Activated CD8-positive, alpha-beta T cell treated with anti-CD3 and anti-CD28 coated beads, Interleukin-2, amount 10 ng/mL, durations not matched to agents 7 days and 5 days (primary cell): ENCODE measurements around the gene ZNF385C. TPM values are rescaled to one million over a fixed set of nuclear protein-coding genes. Genes with fewer than 3 reads are reported as not detected.

ENCODE experiments used
- ATAC-seq: fragments of 150-1000 bp; cut with Tn5 transposase; one replicate; pipeline ENCODE4 v1.10.0; 2021; ENCODE audit warnings: moderate library complexity
- CTCF ChIA-PET: fragments of 350-600 bp; sonication (Branson Sonifier 250); formaldehyde crosslinking; loops from one replicate; lab custom pipeline; 2021; ENCODE audit warnings: antibody characterized with exemption; lab: Charles Lee
- POLR2A ChIA-PET: fragments of 350-600 bp; sonication (Branson Sonifier 250); formaldehyde crosslinking; loops from one replicate; lab custom pipeline; 2021; ENCODE audit warnings: antibody characterized with exemption; lab: Charles Lee
- DNase-seq: peaks from one replicate; pipeline ENCODE4 v3.0.0-alpha.2; 2020
- H3K27ac Mint-ChIP-seq: one replicate; pipeline ENCODE4 v1.8.0; 2021; ENCODE audit warnings: mild to moderate bottlenecking, mixed read lengths
- H3K27me3 Mint-ChIP-seq: one replicate; pipeline ENCODE4 v1.8.0; 2021; ENCODE audit warnings: low read depth, mixed read lengths
- H3K36me3 Mint-ChIP-seq: one replicate; pipeline ENCODE4 v1.8.0; 2021; ENCODE audit warnings: low read depth, mixed read lengths
- H3K4me1 Mint-ChIP-seq: one replicate; pipeline ENCODE4 v1.8.0; 2021; ENCODE audit warnings: low read depth, mixed read lengths
- H3K4me3 Mint-ChIP-seq: one replicate; pipeline ENCODE4 v1.8.0; 2021; ENCODE audit warnings: mild to moderate bottlenecking, mixed read lengths
- H3K9me3 Mint-ChIP-seq: one replicate; pipeline ENCODE4 v1.8.0; 2022; ENCODE audit warnings: mixed read lengths; ENCODE audit not compliant: insufficient read depth
- total RNA-seq, 2 experiments: library from RNA; stranded (reverse); gene quantifications; one replicate each; pipeline ENCODE4 v1.2.3, GENCODE V29; 2021

ZNF385C gene
- total RNA-seq, 2 experiments from 2014 or later, result 0.23 to 0.47 TPM

- CTCF ChIA-PET, result interaction anchor here (1.3 to 16.9 kb wide), 8 partner anchors 13 to 152 kb away, joined by 3 to 168 read pairs (median 16); partner anchors contain the start of genes DNAJC7 and NKIRAS2
- peaks cover 62% of the 10 kb centered on the region for H3K4me1 Mint-ChIP-seq
- H3K27me3 Mint-ChIP-seq, result no peaks in the 10 kb centered on the region
- H3K27ac Mint-ChIP-seq, result peak overlapping the region; percentile 74
- no peaks in the 10 kb centered on the region for H3K9me3 Mint-ChIP-seq
- H3K36me3 Mint-ChIP-seq, result peaks cover 52% of the 10 kb centered on the region
- no peak for ATAC-seq
- POLR2A ChIA-PET, result interaction anchor here (1.2 to 6.1 kb wide), 7 partner anchors 8 to 425 kb away, joined by 3 to 96 read pairs (median 15); partner anchors contain the start of genes CNP, DNAJC7, HSPB9 and KAT2A
- no peak for DNase-seq
- H3K4me3 Mint-ChIP-seq, result no peak overlapping the region
Measured at GRCh38 chr17:42114118-42114517, 15.8 kb upstream of the ZNF385C start.

- Mint-ChIP-seq H3K4me1 (peaks cover 64% of the 10 kb centered on the region), H3K36me3 (peaks cover 56% of the 10 kb centered on the region), H3K4me3 (peak overlapping the region; percentile 36), H3K9me3 (no peaks in the 10 kb centered on the region), H3K27ac (peak overlapping the region; percentile 98), H3K27me3 (no peaks in the 10 kb centered on the region)
- POLR2A ChIA-PET, result interaction anchor here (0.6 to 6.1 kb wide), 26 partner anchors 8 to 424 kb away, joined by 3 to 96 read pairs (median 6); partner anchors contain the start of genes CNP, DNAJC7, GHDC and HSPB9
- DNase-seq, result no peak
- CTCF ChIA-PET, result interaction anchor here (0.8 to 16.9 kb wide), 11 partner anchors 12 to 152 kb away, joined by 3 to 168 read pairs (median 9); partner anchors contain the start of genes DNAJC7, KCNH4 and NKIRAS2
- ATAC-seq, result no peak
Measured at GRCh38 chr17:42113293-42114069, 15.2 kb upstream of the ZNF385C start.

GRCh38 chr17:42112552-42113176, 14.4 kb upstream of the ZNF385C start, which contains the start of gene DHX58:
TSS of gene DHX58 (minus strand) at chr17:42112714. CDS start at chr17:42111892, 822 bp downstream.
- POLR2A ChIA-PET, result interaction anchor here (0.5 to 6.1 kb wide), 32 partner anchors 9 to 464 kb away, joined by 3 to 96 read pairs (median 4); partner anchors contain the start of genes ACLY, CNP, DNAJC7 and GHDC
- H3K36me3 Mint-ChIP-seq, result peaks cover 62% of the 10 kb centered on the region
- ATAC-seq, result peak; percentile 89

GRCh38 chr17:42111871-42112551, 13.7 kb upstream of the ZNF385C start:
- H3K27me3 Mint-ChIP-seq, result no peaks in the 10 kb centered on the region
- CTCF ChIA-PET, result interaction anchor here (0.7 to 16.9 kb wide), 14 partner anchors 9 to 291 kb away, joined by 3 to 168 read pairs (median 8); partner anchors contain the start of genes DNAJC7 and NKIRAS2
- ATAC-seq (peak; percentile 11), DNase-seq (peak; percentile 49)
- no peaks in the 10 kb centered on the region for H3K9me3 Mint-ChIP-seq
- POLR2A ChIA-PET, result interaction anchor here (0.6 to 6.1 kb wide), 29 partner anchors 8 to 1021 kb away, joined by 3 to 96 read pairs (median 4); partner anchors contain the start of genes ACLY, CNP, DNAJC7 and GHDC
- H3K4me3 Mint-ChIP-seq, result peak overlapping the region; percentile 90
- H3K4me1 Mint-ChIP-seq, result peaks cover 68% of the 10 kb centered on the region
- peak overlapping the region; percentile 98 for H3K27ac Mint-ChIP-seq
- H3K36me3 Mint-ChIP-seq, result peaks cover 58% of the 10 kb centered on the region

More at GRCh38 chr17:42112552-42113176, 14.4 kb upstream of the ZNF385C start, which contains the start of gene DHX58:
- peaks cover 68% of the 10 kb centered on the region for H3K4me1 Mint-ChIP-seq
- H3K9me3 Mint-ChIP-seq, result no peaks in the 10 kb centered on the region
- peak; percentile 92 for DNase-seq
- peak within 1 kb of the TSS; percentile 90 for H3K4me3 Mint-ChIP-seq
- CTCF ChIA-PET, result interaction anchor here (0.7 to 16.9 kb wide), 13 partner anchors 11 to 149 kb away, joined by 3 to 168 read pairs (median 9); partner anchors contain the start of genes DNAJC7, KCNH4 and NKIRAS2
- peak within 1 kb of the TSS; percentile 98 for H3K27ac Mint-ChIP-seq
- H3K27me3 Mint-ChIP-seq, result no peaks in the 10 kb centered on the region

GRCh38 chr17:42111265-42111636, 13.0 kb upstream of the ZNF385C start:
- ChIA-PET POLR2A (interaction anchor here (0.7 to 6.1 kb wide), 13 partner anchors 10 to 901 kb away, joined by 3 to 96 read pairs (median 10); partner anchors contain the start of genes CNP, DNAJC7, HSPB9 and KAT2A), CTCF (interaction anchor here (0.7 to 16.9 kb wide), 11 partner anchors 8 to 292 kb away, joined by 3 to 168 read pairs (median 6); partner anchors contain the start of genes DNAJC7 and NKIRAS2)
- ATAC-seq (no peak), DNase-seq (no peak)
- peaks cover 66% of the 10 kb centered on the region for H3K4me1 Mint-ChIP-seq
- H3K27ac Mint-ChIP-seq, result peak overlapping the region; percentile 98
- H3K4me3 Mint-ChIP-seq, result peak overlapping the region; percentile 90
- H3K27me3 Mint-ChIP-seq, result no peaks in the 10 kb centered on the region
- no peaks in the 10 kb centered on the region for H3K9me3 Mint-ChIP-seq
- H3K36me3 Mint-ChIP-seq, result peaks cover 56% of the 10 kb centered on the region

- POLR2A ChIA-PET, result interaction anchor here (0.6 to 6.1 kb wide), 7 partner anchors 11 to 143 kb away, joined by 3 to 96 read pairs (median 22); partner anchors contain the start of genes CNP, DNAJC7, HSPB9 and KAT2A
- H3K9me3 Mint-ChIP-seq, result no peaks in the 10 kb centered on the region
- H3K27me3 Mint-ChIP-seq, result no peaks in the 10 kb centered on the region
- no peak for ATAC-seq
- DNase-seq, result no peak
- H3K4me3 Mint-ChIP-seq, result peak overlapping the region; percentile 90
- H3K36me3 Mint-ChIP-seq, result peaks cover 55% of the 10 kb centered on the region
- CTCF ChIA-PET, result interaction anchor here (0.7 to 16.9 kb wide), 12 partner anchors 10 to 293 kb away, joined by 3 to 168 read pairs (median 6); partner anchors contain the start of genes DNAJC7, NKIRAS2 and ZNF385C
- H3K4me1 Mint-ChIP-seq, result peaks cover 64% of the 10 kb centered on the region
- peak overlapping the region; percentile 98 for H3K27ac Mint-ChIP-seq
Measured at GRCh38 chr17:42110301-42111264, 12.3 kb upstream of the ZNF385C start.

- Mint-ChIP-seq H3K36me3 (peaks cover 57% of the 10 kb centered on the region), H3K27ac (no peak overlapping the region), H3K27me3 (no peaks in the 10 kb centered on the region), H3K9me3 (no peaks in the 10 kb centered on the region), H3K4me3 (no peak overlapping the region), H3K4me1 (peaks cover 56% of the 10 kb centered on the region)
- CTCF ChIA-PET, result interaction anchor here (1.1 to 16.9 kb wide), 7 partner anchors 8 to 146 kb away, joined by 4 to 168 read pairs (median 7); partner anchors contain the start of genes KAT2A and ZNF385C
- DNase-seq (no peak), ATAC-seq (no peak)
- POLR2A ChIA-PET, result interaction anchor here (1.9 to 2.2 kb wide), 2 partner anchors 17 to 143 kb away, joined by 4 to 7 read pairs; partner anchors contain the start of gene CNP
Measured at GRCh38 chr17:42109086-42109485, 10.8 kb upstream of the ZNF385C start.

GRCh38 chr17:42107597-42108576, 9.6 kb upstream of the ZNF385C start:
- ChIA-PET CTCF (interaction anchor here (1.0 to 16.9 kb wide), 8 partner anchors 12 to 298 kb away, joined by 3 to 168 read pairs (median 6); partner anchors contain the start of genes DNAJC7, KAT2A and NKIRAS2), POLR2A (interaction anchor here (1.0 to 2.2 kb wide), 7 partner anchors 9 to 142 kb away, joined by 3 to 7 read pairs (median 3); partner anchors contain the start of genes CNP and NKIRAS2)
- Mint-ChIP-seq H3K27ac (peak overlapping the region; percentile 37), H3K9me3 (no peaks in the 10 kb centered on the region), H3K4me1 (peaks cover 49% of the 10 kb centered on the region), H3K4me3 (peak overlapping the region; percentile 60), H3K27me3 (no peaks in the 10 kb centered on the region), H3K36me3 (peaks cover 56% of the 10 kb centered on the region)
- DNase-seq (peak; percentile 95), ATAC-seq (peak; percentile 80)
